HG03095 (cell line): ENCODE measurements around the gene PDE6A.

ENCODE experiments used
- ATAC-seq: cut with Tn5 transposase; IDR thresholded peaks from one replicate; pipeline ENCODE4 v1.9.1; 2021; ENCODE audit warnings: moderate library complexity; ENCODE audit not compliant: unreplicated experiment

Gene PDE6A

DNA sequence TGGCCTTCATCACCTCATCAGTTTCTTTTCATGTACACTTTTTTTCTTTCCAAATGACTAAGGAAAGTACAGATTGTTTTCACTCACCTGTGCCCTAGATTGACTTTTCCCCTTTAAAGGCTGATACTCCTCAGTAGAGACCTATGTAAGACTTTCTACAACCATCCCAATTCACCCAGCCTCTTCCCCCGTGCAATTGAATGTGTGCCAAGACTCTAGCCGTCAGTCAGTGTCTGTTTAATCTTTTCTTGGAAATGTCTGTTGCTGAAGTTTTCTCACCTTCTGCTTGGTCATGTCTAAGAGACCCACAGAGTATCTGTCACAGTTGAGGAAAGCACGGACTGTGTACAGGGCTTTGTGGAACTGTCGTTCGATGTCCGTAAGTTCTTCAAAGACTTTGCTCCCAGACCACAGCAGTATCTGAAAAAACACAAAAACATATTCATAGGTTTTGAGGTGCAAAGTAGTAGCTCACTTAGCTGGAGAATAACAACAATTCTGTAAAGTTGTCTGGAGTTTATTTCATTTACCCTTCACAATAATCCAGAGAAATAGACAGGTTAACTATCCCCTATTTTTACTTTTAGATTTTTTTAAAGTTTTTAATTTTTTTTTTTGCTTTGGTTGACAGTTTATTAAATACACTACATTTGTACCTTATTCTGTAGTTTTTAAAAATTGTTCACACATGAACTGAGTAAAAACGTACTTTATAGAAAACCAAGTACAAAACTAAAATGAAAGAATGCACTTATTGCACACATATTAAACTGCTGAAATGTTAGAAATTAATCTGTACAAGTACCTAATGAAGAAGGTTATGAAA lies 13.6 kb downstream of the PDE6A start:
- ATAC-seq: no peak

DNA sequence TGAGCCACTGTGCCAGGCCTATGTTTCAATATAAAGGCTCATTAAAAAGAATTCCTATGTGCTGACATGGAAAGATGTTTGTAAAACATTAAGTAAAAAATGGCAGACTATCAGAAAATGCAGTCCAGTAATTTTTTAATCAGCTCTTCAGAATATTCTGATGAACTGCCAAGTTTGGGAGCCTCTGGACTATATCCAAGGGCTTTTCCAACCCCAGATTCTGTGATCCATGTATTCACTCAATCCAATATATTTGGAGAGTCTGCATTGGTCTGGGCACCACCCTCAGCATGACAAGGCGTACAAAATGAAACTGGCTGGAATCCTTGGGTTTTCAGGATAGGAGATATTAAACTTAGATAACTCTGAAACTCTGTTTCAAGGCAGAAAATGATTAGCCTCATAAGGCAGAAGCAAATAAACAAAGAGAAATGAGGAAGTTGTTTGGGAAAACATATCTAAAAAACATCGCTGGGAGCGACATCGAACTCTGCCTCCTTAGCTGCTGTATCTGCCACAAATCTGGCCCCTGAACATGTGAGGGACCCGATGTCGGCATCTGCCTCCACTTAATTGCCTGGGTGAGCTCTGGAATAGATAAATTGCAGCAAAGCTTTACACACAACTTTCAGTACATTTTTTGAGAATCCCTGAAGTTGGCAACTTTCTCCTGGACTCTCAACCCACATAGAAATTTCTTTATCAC lies 14.4 kb downstream of the PDE6A start:
- ATAC-seq: no peak

DNA sequence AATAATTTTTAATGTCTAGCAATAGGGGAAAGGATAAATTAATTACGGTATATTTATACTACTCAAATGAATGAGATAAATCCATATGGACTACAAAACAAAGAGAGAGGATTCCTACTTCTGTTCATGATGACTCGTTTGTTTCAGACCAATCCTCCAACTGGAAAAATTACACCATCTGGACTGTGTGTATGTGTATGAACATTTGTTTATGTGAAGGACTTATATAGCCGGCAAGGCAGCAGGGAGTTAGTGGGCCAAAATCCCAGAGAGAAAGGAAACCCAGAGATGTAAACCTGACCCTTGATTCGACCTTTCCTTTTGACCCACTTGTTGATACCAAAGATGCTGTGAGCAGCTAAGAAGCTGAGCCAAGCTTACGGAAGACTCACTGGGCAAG lies 20.1 kb downstream of the PDE6A start:
- ATAC-seq: no peak

DNA sequence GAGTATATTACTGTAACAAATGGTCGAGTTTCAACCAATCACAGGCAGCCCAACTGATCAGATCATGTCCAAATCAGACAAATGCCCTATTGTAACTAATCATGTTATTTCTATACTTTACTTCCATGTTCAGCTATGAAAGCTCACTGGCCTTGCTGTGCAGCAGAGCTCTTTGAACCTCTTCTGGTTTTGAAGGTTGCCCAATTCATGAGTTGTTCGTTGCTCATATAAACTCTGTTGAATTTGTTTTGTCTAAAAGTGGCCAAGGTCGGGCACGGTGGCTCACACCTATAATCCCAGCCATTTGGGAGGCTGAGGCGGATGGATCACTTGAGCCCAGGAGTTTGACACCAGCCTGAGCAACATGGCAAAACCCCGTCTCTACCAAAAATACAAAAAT lies 21.6 kb downstream of the PDE6A start:
- no peak for ATAC-seq

DNA sequence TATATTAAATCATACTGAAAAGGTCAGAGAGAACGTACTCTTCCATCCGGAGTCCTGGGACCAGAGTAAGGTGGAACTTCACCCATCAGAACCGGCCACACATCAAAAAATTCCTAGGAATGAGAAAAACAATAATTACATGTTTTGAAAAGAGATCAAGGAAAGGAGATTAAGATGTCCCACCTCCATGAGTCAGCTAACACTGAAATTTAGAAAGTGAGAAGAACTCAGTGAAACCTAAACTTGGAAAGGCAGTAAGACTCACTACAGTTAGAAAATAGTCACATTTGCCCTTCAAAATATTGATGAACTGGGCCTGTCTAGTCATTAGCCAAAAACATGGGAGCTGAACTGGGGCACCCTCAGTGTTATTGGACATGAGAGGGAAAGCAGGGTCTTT lies 23.0 kb downstream of the PDE6A start:
- no peak for ATAC-seq

DNA sequence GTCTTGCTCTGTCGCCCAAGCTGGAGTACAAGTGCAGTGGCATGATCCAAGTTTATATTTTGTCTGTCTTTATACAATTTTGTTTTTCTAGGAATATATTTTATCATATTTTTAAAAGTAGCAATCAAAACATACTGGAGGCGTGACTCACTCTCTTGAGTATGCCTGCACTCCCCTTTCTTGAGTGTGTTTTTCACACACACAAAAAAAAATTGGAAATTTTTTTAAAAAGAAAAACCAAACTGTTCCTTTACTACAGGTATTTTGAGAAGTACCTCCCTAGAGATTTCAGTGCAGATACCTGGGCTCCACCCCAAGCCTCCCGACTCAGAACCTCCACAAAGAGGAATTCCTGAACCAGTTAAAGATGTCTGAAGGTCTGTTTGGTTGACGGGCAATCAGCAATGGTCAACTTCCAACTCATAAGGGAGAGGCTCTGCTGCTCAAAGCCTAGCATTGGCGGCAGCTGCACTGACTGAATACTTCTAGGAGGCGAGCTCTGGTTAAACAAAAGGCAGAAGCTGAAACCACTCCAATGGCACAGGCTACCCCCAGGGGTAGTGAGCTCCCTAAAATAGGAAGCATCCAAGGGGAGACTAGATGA lies 27.4 kb downstream of the PDE6A start:
- no peak for ATAC-seq

DNA sequence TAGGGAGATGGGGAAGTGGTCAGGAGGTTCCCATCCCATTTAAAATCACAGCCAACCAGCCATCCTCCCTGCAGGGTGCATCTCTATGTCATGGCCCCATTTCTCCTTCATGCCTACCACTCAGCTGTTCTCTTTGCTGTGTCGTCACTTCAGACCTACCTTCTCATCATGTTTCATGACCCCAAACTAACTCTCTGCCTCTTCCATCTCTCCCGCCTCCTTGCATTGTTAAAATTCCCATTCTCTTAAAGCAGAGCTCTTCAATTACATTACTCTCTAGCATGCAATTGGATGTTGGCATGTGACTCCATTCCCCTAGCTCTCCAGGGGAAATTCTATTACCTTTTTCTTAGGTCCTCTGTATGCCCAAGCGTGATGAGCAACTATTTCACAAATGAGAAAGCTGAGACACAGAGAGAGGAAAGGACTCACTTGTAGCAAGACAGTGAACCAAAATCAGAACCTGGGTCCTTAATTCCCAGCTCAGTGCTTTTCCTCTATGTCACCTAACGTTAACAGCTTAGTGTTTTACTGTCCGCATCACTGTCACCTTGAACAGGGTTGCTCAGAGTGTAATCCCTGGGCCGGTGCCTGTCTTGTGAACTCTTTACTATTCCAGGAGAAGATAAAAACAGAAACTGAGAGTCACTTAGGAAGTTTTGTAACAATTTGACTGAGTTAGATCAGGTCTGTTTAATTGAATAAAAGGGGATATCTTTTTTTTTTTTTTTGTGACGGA lies 28.1 kb downstream of the PDE6A start:
- ATAC-seq: no peak

DNA sequence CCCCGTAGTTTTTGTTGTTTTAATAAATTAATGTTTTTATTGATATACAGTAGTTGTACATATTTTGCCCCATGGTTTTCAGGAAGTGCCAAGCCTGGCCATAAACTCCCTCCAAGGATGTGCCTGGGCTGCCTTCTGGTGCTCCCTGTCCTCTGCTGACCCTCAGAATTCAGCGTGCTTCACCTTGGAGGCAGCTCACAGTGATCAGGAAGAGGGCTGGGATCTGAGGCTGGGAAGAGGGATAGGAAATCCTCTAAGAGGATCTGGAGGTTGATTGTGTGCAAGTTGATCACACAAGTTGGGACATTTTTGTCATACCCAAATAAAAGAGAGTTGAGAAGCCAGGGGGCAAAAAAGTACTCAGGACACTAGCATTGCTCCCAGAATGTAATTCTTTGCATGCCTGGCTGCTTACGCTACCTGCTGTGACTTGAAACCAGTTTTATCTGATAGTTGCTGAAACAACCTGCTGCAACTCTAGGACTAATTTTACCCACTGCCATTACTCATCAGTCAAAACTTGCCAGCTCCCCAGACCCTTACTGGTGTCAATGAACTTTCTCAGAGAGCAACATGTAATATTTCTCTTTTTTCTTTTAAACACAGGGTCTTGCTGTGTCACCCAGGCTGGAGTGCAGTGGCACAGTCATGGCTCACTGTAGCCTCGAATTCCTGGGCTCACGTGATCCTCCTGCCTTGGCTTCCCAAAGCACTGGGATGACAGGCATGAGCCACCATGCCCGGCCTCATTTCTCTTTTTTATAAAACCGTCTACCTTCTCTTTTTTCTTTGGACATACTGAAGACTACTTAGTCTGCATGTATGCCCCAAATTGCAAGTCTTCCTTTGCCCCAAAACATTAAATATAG lies 29.0 kb downstream of the PDE6A start:
- ATAC-seq: no peak

DNA sequence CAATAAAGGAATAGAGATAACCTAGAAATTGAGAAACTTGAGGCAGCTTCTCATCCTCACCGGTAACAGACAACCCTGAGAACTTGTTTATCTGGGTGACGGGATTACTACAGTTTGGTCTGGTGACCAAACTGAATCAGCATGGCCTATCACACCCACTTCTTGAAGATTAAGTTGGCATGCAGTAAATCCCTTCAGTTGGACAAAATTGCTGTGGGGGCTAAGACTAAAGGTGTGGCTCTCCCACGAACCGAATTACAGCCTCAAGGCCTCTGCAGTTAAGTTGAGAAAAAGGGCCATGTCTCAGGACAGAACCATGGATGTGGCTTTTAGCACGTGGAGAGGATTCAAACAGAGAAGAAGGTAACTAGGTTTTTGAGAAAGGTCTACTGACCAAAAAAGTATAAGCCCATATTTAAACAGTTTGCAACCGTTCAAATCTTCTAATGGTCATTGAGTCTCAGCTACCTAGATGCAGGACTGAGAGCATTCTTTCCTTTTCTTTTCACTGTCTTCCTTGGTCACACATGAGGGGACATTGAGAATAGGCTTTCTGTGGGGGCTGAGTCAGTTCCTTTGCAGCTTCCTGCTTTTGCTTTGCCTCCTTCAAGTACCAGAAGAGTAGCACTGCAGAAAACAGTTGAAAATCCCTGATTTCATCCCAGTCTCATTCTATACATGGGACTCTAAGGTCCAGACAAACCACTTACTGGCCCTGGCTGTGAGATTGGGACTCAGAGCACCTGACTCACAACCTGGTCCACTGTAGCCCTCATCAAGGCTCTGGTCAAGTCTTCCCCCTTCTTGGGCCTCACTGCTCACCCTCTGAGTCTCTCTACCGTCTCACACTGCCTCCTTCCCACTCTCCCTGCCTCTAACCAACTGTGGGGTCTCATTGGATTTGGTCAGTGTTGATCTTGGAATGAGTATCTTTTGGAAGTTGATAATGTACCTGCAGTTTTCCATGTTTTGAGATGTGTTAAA lies 30.9 kb downstream of the PDE6A start:
- ATAC-seq: no peak

DNA sequence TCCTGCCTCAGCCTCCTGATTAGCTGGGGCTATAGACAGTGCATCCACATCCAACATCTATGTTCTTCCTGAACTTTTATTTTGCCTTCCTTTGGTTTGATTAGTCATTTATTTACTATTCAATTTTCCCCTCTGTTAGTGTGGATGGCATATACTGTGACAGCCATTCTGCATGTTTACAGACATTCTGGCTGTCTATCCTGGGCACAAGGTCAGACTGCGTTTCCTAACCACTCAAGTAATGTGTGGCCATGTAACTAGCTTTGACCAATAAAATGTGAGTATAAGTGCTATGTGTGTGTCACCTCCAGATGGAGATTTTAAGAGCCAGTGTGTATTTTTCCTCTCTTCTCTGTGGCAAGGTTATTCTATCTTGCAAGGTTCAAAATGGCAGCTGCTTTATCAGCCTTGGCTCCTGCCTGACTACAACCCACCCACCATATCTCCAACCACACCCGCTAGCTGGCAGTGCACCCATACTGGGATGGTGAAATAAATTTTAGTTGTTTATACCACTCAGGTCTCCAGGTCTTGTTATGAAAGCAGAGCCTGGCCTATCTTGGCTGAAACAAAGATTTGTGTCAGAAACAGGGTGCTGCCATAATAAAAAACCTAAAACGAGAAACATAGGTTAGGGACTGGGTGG lies 32.2 kb downstream of the PDE6A start:
- no peak for ATAC-seq

DNA sequence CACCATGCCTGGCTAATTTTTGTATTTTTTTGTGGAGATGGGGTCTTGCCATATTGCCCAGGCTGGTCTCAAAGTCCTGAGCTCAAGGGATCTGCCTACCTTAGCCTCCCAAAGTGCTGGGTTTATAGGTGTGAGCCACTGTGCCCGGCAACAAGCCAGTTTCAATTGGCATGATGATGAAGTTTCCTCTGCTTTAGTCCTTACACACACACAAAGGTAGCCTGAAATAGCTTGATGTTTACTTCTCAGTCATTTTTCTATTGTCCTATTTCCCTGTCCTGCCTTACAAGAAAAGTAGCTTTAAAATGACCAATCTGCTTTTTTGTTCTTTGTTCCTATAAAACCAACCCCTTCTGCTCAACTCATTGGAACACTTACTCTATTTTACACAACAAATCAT lies 33.6 kb downstream of the PDE6A start:
- ATAC-seq: no peak

DNA sequence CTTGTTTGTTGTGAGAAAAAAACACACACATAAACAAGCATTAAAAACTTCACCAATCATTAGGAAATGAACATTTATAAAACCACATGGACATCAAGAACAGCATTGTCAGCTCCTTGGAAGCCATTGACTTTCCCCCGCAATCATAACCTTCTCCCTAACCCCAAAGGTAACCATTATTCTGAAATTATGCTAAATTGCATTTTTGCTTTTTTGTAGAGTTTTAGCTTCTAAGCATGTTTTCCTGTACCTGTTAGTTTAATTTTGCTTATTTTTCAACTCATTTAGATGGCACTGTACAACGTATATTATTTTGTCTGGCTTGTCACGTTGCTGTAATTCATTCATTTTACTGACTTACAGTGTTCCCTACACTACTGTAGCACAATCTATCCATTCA lies 36.8 kb downstream of the PDE6A start:
- ATAC-seq: no peak

DNA sequence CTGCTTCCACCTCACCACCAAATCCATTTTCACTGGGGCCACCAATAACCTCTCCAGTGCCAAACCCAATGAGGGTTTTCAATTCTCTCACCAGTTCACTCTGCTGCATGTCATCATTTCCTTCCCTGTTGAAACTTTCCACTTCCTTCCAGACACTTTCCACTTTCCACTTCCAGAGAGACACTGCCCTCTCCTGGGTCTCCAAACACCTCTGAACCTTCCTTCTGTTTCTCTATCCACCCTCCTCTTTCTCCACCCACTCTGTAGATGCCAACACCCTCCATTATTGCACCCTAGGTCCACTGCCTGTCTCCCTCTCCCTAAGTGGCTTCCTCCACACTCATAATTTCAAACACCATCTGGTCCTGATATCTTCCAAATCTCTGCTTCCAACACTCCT lies 39.6 kb downstream of the PDE6A start:
- ATAC-seq: no peak

DNA sequence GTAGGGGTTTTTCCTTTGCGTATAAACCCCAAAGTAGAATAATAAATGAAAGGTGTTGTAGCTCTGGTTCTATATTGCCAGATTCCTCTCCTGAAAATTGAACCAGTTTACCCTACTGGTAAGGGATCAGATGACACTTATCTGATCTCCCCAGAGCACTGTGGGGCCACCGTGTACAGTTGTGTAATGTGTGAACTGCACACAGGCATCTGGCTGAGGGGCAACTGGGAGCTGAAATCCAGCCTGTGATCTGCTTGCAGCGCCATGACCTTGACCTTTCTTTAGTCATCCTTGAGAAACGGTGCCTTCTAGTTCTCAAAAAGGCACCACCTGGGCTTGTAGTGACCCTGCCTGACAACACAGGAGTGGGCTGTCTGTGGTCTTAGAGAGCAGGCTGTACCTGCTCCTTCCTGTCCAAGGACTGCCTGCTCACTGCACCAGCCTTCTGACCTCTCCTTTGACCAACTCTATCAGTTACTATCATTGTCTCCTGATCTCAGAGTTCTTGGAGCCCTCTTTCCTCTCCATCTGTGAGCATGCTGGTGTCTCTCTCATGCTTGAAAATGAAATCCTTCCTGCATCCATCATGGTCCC lies 40.2 kb downstream of the PDE6A start:
- ATAC-seq: no peak

DNA sequence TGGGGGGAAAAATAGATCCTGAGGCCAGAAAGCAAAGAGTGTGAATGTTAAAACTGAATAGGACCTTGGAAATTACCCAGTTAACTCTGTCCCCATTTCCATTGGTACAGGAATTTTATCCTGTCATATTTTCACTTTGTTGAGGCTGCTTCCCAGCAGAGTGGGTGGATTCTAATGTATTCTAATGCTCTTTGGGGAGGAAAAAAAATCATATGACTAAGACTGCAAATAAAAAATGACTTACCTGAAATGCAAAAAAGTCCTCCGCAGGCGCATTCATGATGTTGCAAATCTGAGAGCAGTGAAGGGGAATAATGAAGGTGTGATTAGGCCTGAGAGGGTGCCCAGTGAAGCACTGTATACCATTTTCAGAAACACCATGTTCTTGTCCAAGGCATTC lies 41.2 kb downstream of the PDE6A start:
- ATAC-seq: no peak

DNA sequence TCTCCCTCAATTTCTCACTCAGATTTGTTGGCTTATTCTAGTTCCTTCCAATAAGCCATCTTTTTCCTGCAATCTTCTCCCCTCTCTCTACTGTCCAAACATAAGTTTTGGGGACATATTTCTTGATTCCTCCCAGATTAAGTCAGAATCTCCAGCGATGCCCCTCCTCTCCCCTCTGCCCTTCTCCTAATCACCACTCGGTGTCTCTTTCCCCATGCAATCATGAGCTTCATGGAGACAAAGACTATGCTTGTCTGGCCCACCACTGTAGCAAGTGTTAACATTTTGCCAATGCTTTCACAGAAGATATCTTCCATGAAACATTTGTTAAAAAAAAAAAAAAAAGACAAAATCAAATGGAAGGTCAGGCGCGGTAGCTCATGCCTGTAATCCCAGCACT lies 42.4 kb downstream of the PDE6A start:
- ATAC-seq: no peak

DNA sequence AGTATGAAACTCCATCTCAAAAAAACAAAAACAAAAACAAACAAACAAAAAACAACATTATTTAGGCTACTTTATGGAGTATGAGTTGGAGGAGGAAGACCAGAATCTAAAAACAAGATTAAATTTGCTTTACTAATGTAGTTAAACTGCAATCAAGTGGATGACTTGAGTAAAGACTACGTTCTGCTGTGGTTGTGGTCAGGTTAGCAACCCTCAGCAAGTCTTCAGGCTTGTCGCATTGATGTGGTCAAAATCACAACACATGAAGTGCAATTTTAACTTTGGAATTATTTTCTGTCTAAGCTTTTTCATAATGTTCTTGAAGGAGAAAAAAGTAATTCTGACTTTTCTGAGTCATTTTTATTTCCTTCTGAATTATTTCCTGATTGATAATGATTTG lies 43.1 kb downstream of the PDE6A start:
- ATAC-seq: no peak

DNA sequence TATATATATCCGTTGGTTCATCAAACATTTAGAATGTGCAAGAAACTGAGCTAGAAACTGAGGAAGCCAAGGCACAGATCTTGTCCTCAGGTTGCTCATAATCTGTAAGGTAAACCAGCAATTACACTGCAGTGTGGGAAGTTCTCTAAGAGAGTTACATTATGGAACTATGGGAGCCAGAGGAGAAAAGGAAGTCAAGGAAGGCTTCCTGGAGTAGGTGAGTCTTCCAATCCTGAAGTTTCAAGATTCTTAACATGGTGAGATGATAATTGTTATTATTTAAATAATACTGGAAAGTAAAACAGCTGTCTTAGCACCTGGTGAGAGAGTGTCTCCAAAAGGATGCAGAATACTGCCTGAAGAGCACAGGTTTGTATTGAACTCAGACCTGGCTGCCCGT lies 44.2 kb downstream of the PDE6A start:
- ATAC-seq: no peak
